Keratinocyte (primary cell): ENCODE measurements around the gene AKR1C1. TPM values are rescaled to one million over a fixed set of nuclear protein-coding genes. Genes with fewer than 3 reads are reported as not detected.
"Not testable (repeated sequence)": the region's sequence is repeated elsewhere in the genome, so short reads cannot be mapped to it uniquely, and the experiment has no call there.

ENCODE experiments used
- DNase-seq: peaks from one replicate; pipeline ENCODE4 v3.0.0-alpha.2; 2011; ENCODE audit warnings: low read depth, missing footprints, low spot score
- FAIRE-seq: peaks from 2 replicates; lab custom pipeline; 2011; peaks lifted over from hg19 to GRCh38; lab: Jason Lieb, UNC
- H2AFZ ChIP-seq: 2 replicates; pipeline ENCODE4 v1.6.0; 2012; ENCODE audit warnings: low read length, control low read depth, inconsistent platforms; ENCODE audit not compliant: control insufficient read depth
- H3K27ac ChIP-seq: 2 replicates; pipeline ENCODE4 v1.5.1; 2011; ENCODE audit warnings: low read length; ENCODE audit not compliant: control insufficient read depth, insufficient read depth
- H3K27me3 ChIP-seq: 3 replicates; pipeline ENCODE4 v1.6.0; 2011; ENCODE audit warnings: low read length; ENCODE audit not compliant: control insufficient read depth, insufficient read depth; ENCODE audit errors: extremely low read depth
- H3K36me3 ChIP-seq, 2 experiments: 2 replicates in 1 of 2; 3 replicates in 1 of 2; pipeline ENCODE4 v1.5.1; 2011; ENCODE audit warnings: low read length in 2 of 2, mild to moderate bottlenecking in 1 of 2; ENCODE audit not compliant: control insufficient read depth in 2 of 2, insufficient read depth in 2 of 2; ENCODE audit errors: extremely low read depth in 1 of 2
- H3K4me1 ChIP-seq: 3 replicates; pipeline ENCODE4 v1.5.1; 2011; ENCODE audit warnings: low read length; ENCODE audit not compliant: control insufficient read depth, insufficient read depth; ENCODE audit errors: extremely low read depth
- H3K4me2 ChIP-seq: 3 replicates; pipeline ENCODE4 v1.6.0; 2011; ENCODE audit warnings: low read depth, low read length; ENCODE audit not compliant: control insufficient read depth, insufficient read depth; ENCODE audit errors: extremely low read depth
- H3K4me3 ChIP-seq, 3 experiments: fragments of 200-600 bp in 1 of 3; sonication (generic) in 1 of 3; 2 replicates in 2 of 3; 3 replicates in 1 of 3; pipeline ENCODE4 v1.5.1; 2011 to 2016; ENCODE audit warnings: low read length in 3 of 3, mild to moderate bottlenecking in 3 of 3, control low read depth in 2 of 3, inconsistent platforms in 1 of 3, low read depth in 1 of 3, mixed read lengths in 1 of 3, mixed run types in 1 of 3, moderate library complexity in 1 of 3; ENCODE audit not compliant: control insufficient read depth in 2 of 3, insufficient read depth in 2 of 3; ENCODE audit errors: extremely low read depth in 1 of 3
- H3K79me2 ChIP-seq: 2 replicates; pipeline ENCODE4 v1.6.0; 2012; ENCODE audit warnings: low read length; ENCODE audit not compliant: control insufficient read depth, insufficient read depth
- H3K9ac ChIP-seq: 3 replicates; pipeline ENCODE4 v1.6.0; 2011; ENCODE audit warnings: low read length; ENCODE audit not compliant: control insufficient read depth, insufficient read depth; ENCODE audit errors: extremely low read depth
- H3K9me1 ChIP-seq: 3 replicates; pipeline ENCODE4 v1.6.0; 2011; ENCODE audit warnings: low read length; ENCODE audit not compliant: control insufficient read depth, insufficient read depth; ENCODE audit errors: extremely low read depth
- H3K9me3 ChIP-seq: 2 replicates; pipeline ENCODE4 v1.5.1; 2012; ENCODE audit warnings: low read depth, low read length; ENCODE audit not compliant: control insufficient read depth
- H4K20me1 ChIP-seq: 3 replicates; pipeline ENCODE4 v1.6.0; 2011; ENCODE audit warnings: low read length; ENCODE audit not compliant: control insufficient read depth, insufficient read depth; ENCODE audit errors: extremely low read depth
- CTCF ChIP-seq, 3 experiments: IDR thresholded peaks in 1 of 3; conservative IDR thresholded peaks in 1 of 3; optimal IDR thresholded peaks in 1 of 3; 2 replicates in 2 of 3; 3 replicates in 1 of 3; pipeline versions ENCODE3 to v1.5.1; 2011; ENCODE audit warnings: low read length in 3 of 3, mild to moderate bottlenecking in 3 of 3, moderate library complexity in 2 of 3, control low read depth in 1 of 3, inconsistent platforms in 1 of 3; ENCODE audit not compliant: insufficient read depth in 2 of 3; ENCODE audit errors: extremely low read depth in 1 of 3
- EZH2 ChIP-seq: IDR thresholded peaks from one replicate; pipeline ENCODE4 v1.6.1; 2012; ENCODE audit warnings: inconsistent platforms, mild to moderate bottlenecking, low read length, moderate library complexity
- dilution Hi-C: fragments of 300-500 bp; cut with MboI; formaldehyde crosslinking; loops from one replicate; pipeline ENCODE4 v1.7.0; 2020; ENCODE audit warnings: low sequenced_read_pairs; ENCODE audit not compliant: extremely low pct_ligation_motif_present
- polyA plus RNA-seq, 5 experiments: library from polyadenylated mRNA; depleted of rRNA in 3 of 5; stranded (reverse) in 3 of 5; stranded (forward) in 1 of 5; unstranded in 1 of 5; fragments of >200 nt; gene quantifications; 1 replicate in 1 of 5; 2 replicates in 3 of 5; 3 replicates in 1 of 5; pipeline versions ENCODE4 v1.2.1 to v1.2.3, GENCODE V29; 2011 to 2012; ENCODE audit warnings: missing spikeins in 2 of 5, low read depth in 1 of 5, low replicate concordance in 1 of 5

Gene AKR1C1
- polyA plus RNA-seq, 1 donor (not counting 4 experiments of a cell fraction or from before 2014, with no cell fraction given): 28.1 TPM

DNA sequence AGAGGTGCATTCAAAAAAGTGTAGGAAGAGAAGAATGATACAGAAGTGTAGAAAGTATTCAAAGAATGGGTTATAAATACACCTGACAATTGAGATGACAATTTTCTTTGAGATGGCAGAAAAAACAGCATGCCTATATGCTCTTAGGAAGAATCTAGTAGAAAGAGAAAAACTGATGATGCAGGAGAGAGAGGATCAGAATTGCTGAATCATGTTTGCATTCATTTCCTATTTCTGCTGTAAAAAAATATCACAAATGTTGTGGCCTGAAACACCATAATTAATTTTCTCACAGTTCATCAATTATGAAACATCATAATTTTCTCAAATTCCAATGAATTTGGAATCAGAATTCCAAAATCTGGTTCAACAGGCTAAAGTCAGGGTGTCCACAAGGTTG is 9.8 kb upstream of the AKR1C1 start:
- H3K27ac ChIP-seq: no peak overlapping the region
- H3K36me3 ChIP-seq: no peaks in the 10 kb centered on the region
- dilution Hi-C loops: no loop called here
- H2AFZ ChIP-seq: no peak overlapping the region
- DNase-seq (no peak), FAIRE-seq (no peak)
- H3K4me3 ChIP-seq: no peak overlapping the region
- H4K20me1 ChIP-seq: no peaks in the 10 kb centered on the region
- no peaks in the 10 kb centered on the region for H3K9me1 ChIP-seq
- no peak overlapping the region for H3K4me2 ChIP-seq
- H3K9me3 ChIP-seq: no peaks in the 10 kb centered on the region
- no peak overlapping the region for H3K9ac ChIP-seq
- no peaks in the 10 kb centered on the region for H3K79me2 ChIP-seq
- no peaks in the 10 kb centered on the region for H3K27me3 ChIP-seq
- TF ChIP-seq EZH2 (no peak), CTCF (optimal IDR thresholded peaks at IDR 0.05 in 1 of 3, IDR thresholded peaks at IDR 0.05 in 1 of 3, conservative IDR thresholded peaks at IDR 0.05 in 1 of 3; ENCODE audit: extremely low read depth in 1 of 3, insufficient read depth in 2 of 3, low read length in 3 of 3) (no peak)
- no peaks in the 10 kb centered on the region for H3K4me1 ChIP-seq

DNA sequence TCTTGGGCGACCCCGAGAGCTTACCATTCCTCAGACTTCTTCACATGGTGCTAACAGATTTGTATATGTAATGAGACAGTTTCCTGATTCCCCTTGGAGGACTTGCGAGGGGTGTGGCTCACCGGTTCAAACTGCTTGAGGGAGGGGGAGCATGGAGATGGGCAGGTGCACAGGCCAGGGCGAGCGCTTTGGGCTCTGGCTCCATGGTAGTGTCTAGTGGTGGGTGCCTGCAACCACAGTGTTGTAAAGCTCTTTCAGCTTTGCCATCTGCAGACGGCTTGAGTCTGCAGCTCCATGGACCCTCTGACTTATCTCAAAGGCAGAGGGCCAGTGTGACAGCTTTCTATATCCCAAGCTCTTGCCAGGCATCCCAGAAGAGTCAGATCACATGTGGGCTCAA is 7.1 kb upstream of the AKR1C1 start:
- DNase-seq, FAIRE-seq, dilution Hi-C loops: not testable (repeated sequence)

GRCh38 chr10:4956955-4957645 is 6.1 kb upstream of the AKR1C1 start:
- H3K27me3 ChIP-seq, H3K4me1 ChIP-seq, H3K4me2 ChIP-seq, H4K20me1 ChIP-seq, H3K9me3 ChIP-seq, H2AFZ ChIP-seq, H3K9ac ChIP-seq, H3K36me3 ChIP-seq, DNase-seq, H3K27ac ChIP-seq, H3K9me1 ChIP-seq, FAIRE-seq, H3K4me3 ChIP-seq, dilution Hi-C loops, H3K79me2 ChIP-seq: not testable (repeated sequence)

More for the DNA sequence above, 7.1 kb upstream of the AKR1C1 start:
- not testable (repeated sequence) for H3K4me1 ChIP-seq, H3K27me3 ChIP-seq, H3K27ac ChIP-seq, H3K4me3 ChIP-seq, H3K9ac ChIP-seq, H3K79me2 ChIP-seq, H3K36me3 ChIP-seq, H3K9me3 ChIP-seq, H3K9me1 ChIP-seq, H4K20me1 ChIP-seq, H2AFZ ChIP-seq, H3K4me2 ChIP-seq

DNA sequence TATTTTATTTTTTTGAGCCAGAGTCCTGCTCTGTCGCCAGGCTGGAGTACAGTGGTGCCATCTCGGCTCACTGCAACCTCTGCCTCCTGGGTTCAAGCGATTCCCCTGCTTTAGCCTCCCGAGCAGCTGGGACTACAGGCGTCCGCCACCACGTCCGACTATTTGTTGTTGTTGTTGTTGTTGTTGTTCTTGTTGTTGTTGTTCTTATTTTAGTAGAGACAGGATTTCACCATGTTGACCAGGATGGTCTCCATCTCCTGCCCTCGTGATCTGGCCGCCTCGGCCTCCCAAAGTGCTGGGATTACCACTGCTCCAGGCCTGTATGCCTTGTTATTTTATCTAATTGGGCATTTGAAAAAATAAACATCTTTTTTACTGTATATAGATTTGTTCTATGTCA is 1.7 kb upstream of the AKR1C1 start:
- Histone ChIP-seq H3K27ac (peak overlapping the region; percentile 44), H3K4me1 (peaks cover 14% of the 10 kb centered on the region)
- H3K79me2 ChIP-seq, H3K9ac ChIP-seq, FAIRE-seq, DNase-seq, H3K4me3 ChIP-seq, H3K4me2 ChIP-seq, H4K20me1 ChIP-seq, H3K36me3 ChIP-seq, H2AFZ ChIP-seq, H3K9me3 ChIP-seq, H3K9me1 ChIP-seq, H3K27me3 ChIP-seq, dilution Hi-C loops: not testable (repeated sequence)
